ENCODE results near the gene TAGLN2. TPM values are rescaled to one million over a fixed set of nuclear protein-coding genes. Genes with fewer than 3 reads are reported as not detected.
A peak's percentile ranks its signal among the peaks of the same experiment; 100 is the strongest.

The TAGLN2 gene
- polyA plus RNA-seq, 3 donors: 658 to 1,259 (median 918) TPM

DNA sequence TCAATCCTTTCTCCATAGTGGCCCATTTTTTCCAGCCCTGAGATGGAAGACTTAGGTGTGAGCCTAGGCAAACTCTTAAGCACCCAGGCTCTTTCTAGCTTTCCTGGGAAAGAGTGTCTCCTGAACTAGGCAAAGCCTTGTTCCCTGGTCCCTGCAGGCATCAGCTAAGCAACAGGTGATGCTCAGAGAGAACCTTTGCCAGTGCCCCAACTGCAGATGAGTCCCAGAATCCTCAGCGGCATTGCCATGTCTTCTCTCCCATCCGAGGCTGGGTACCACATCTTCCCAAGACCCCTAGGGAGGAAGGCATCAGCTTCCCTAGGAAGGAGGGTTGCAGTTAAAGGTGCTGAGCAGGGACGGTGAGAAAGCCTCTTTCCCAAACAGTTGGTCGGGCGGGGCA is 54.6 kb downstream of the TAGLN2 start:
- Histone ChIP-seq H3K4me1 (ENCODE audit: control insufficient read depth in 1 of 2, insufficient read depth in 2 of 2, low read length in 2 of 2) (peaks cover 21 to 22% of the 10 kb centered on the region in 2 donors), H2AFZ (ENCODE audit: insufficient read depth, low read depth, low read length, poor library complexity, severe bottlenecking) (no peak overlapping the region), H3K4me2 (replicated peaks; ENCODE audit: extremely low read depth, low read length, poor library complexity, severe bottlenecking) (no peak overlapping the region), H3K27me3 (ENCODE audit: control insufficient read depth in 2 of 2, insufficient read depth in 2 of 2, low read length in 2 of 2) (no peaks in the 10 kb centered on the region), H3K27ac (ENCODE audit: low read depth in 1 of 2, low read length in 2 of 2) (no peak overlapping the region), H3K9me3 (replicated peaks in 1 of 2; ENCODE audit: control insufficient read depth in 1 of 2, insufficient read depth in 1 of 2, low read length in 2 of 2) (no peaks in the 10 kb centered on the region), H3K9ac (ENCODE audit: insufficient read depth, low read length, poor library complexity, severe bottlenecking) (no peak overlapping the region), H3K36me3 (replicated peaks in 1 of 2; ENCODE audit: control insufficient read depth in 1 of 2, insufficient read depth in 2 of 2, low read length in 2 of 2) (no peaks in the 10 kb centered on the region), H4K20me1 (ENCODE audit: insufficient read depth, low read length) (no peaks in the 10 kb centered on the region), H3K79me2 (ENCODE audit: insufficient read depth, low read length) (no peaks in the 10 kb centered on the region), H3K4me3 (replicated peaks in 1 of 3; ENCODE audit: low read depth in 2 of 3, low read length in 3 of 3) (no peak overlapping the region)
- Mint-ChIP-seq H3K27me3 (ENCODE audit: low read depth in 3 of 3) (peaks cover 8 to 13% (median 13%) of the 10 kb centered on the region in 3 donors), H3K4me3 (no peak overlapping the region), H3K4me1 (peaks cover 27% of the 10 kb centered on the region), H3K27ac (peak overlapping the region in 1 of 7 donors; percentile 15), H3K9me3 (no peaks in the 10 kb centered on the region), H3K36me3 (no peaks in the 10 kb centered on the region)
- 93% methylated on average over 3 of the region's 5 CpGs for WGBS (ENCODE audit: insufficient coverage)
- intact Hi-C loops (cut with micrococcal nuclease): no loop called here
- TF ChIP-seq, protein P1, sequence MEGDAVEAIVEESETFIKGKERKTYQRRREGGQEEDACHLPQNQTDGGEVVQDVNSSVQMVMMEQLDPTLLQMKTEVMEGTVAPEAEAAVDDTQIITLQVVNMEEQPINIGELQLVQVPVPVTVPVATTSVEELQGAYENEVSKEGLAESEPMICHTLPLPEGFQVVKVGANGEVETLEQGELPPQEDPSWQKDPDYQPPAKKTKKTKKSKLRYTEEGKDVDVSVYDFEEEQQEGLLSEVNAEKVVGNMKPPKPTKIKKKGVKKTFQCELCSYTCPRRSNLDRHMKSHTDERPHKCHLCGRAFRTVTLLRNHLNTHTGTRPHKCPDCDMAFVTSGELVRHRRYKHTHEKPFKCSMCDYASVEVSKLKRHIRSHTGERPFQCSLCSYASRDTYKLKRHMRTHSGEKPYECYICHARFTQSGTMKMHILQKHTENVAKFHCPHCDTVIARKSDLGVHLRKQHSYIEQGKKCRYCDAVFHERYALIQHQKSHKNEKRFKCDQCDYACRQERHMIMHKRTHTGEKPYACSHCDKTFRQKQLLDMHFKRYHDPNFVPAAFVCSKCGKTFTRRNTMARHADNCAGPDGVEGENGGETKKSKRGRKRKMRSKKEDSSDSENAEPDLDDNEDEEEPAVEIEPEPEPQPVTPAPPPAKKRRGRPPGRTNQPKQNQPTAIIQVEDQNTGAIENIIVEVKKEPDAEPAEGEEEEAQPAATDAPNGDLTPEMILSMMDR (IDR thresholded peaks at IDR 0.05): no peak
- DNase-seq: no peak

DNA sequence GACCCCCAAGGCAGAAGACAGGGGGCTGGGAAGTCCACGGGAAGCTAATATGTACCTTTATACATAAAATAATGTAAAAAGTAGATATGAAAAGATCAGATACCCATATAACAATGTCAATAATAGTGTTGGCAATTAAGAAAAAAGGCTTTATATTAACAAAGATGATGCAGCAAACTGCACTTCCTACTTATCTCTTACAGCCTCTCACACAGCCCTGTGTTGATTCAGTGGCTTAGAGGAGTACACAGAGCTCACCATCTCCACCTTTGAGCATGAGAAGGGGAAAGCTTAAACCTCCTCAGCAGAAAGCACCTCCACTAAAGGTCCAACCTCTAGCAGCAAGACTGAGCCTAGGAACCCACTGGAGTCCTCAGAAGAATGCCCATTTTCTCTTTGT is 55.7 kb downstream of the TAGLN2 start:
- Mint-ChIP-seq H3K36me3 (no peaks in the 10 kb centered on the region), H3K4me1 (peaks cover 25% of the 10 kb centered on the region), H3K9me3 (no peaks in the 10 kb centered on the region), H3K4me3 (no peak overlapping the region), H3K27ac (peak overlapping the region in 2 of 7 donors; percentile 40 to 47), H3K27me3 (ENCODE audit: low read depth in 3 of 3) (peaks cover 11 to 14% (median 11%) of the 10 kb centered on the region in 3 donors)
- Histone ChIP-seq H3K27ac (ENCODE audit: low read depth in 1 of 2, low read length in 2 of 2) (no peak overlapping the region), H3K4me3 (replicated peaks in 1 of 3; ENCODE audit: low read depth in 2 of 3, low read length in 3 of 3) (no peak overlapping the region), H3K9me3 (replicated peaks in 1 of 2; ENCODE audit: control insufficient read depth in 1 of 2, insufficient read depth in 1 of 2, low read length in 2 of 2) (no peaks in the 10 kb centered on the region), H3K79me2 (ENCODE audit: insufficient read depth, low read length) (no peaks in the 10 kb centered on the region), H3K36me3 (replicated peaks in 1 of 2; ENCODE audit: control insufficient read depth in 1 of 2, insufficient read depth in 2 of 2, low read length in 2 of 2) (no peaks in the 10 kb centered on the region), H3K27me3 (ENCODE audit: control insufficient read depth in 2 of 2, insufficient read depth in 2 of 2, low read length in 2 of 2) (no peaks in the 10 kb centered on the region), H2AFZ (ENCODE audit: insufficient read depth, low read depth, low read length, poor library complexity, severe bottlenecking) (no peak overlapping the region), H3K4me2 (replicated peaks; ENCODE audit: extremely low read depth, low read length, poor library complexity, severe bottlenecking) (no peak overlapping the region), H4K20me1 (ENCODE audit: insufficient read depth, low read length) (no peaks in the 10 kb centered on the region), H3K4me1 (ENCODE audit: control insufficient read depth in 1 of 2, insufficient read depth in 2 of 2, low read length in 2 of 2) (peaks cover 21 to 22% of the 10 kb centered on the region in 2 donors), H3K9ac (ENCODE audit: insufficient read depth, low read length, poor library complexity, severe bottlenecking) (no peak overlapping the region)
- no CpG with 5 or more reads among the region's 1 CpG for WGBS (ENCODE audit: insufficient coverage)
- intact Hi-C loops (cut with micrococcal nuclease): no loop called here
- TF ChIP-seq, protein P1 (IDR thresholded peaks at IDR 0.05): no peak
- no peak for DNase-seq

Measured in CD14-positive monocyte (primary cell).